Astrocyte (in vitro differentiated cells and primary cell): ENCODE measurements around the gene LRRC57.

Experiments
- EZH2 ChIP-seq: IDR thresholded peaks from 2 replicates; pipeline ENCODE4 v1.6.1; 2012; ENCODE audit warnings: mild to moderate bottlenecking, low read length, inconsistent platforms; ENCODE audit not compliant: insufficient read depth
- TF ChIP-seq, protein P1 (sequence below): IDR thresholded peaks from 2 replicates; pipeline ENCODE4 v1.5.1; 2011; ENCODE audit warnings: low read depth, mild to moderate bottlenecking, inconsistent platforms, low read length, moderate library complexity; ENCODE audit not compliant: insufficient read depth

DNA sequence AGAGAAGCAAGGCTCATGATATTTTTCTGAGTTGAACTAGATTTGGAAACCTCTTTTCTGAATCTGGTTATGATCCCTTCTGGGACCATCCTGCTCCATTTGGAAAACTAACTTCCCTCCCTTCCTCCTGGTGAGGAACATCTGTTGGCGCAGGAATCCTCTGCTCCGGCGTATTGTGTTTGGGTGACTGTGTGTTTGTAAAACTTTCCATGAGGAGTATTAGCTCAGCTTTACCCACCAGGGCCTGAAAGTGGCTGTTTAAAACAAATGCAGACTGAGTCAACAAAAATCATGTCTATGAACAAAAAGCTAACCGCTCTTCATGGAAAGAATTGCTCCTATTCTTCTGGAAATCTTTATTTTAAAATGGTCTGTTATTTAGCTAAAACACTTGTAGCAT is 44.5 kb upstream of the LRRC57 start:
- TF ChIP-seq, protein P1, sequence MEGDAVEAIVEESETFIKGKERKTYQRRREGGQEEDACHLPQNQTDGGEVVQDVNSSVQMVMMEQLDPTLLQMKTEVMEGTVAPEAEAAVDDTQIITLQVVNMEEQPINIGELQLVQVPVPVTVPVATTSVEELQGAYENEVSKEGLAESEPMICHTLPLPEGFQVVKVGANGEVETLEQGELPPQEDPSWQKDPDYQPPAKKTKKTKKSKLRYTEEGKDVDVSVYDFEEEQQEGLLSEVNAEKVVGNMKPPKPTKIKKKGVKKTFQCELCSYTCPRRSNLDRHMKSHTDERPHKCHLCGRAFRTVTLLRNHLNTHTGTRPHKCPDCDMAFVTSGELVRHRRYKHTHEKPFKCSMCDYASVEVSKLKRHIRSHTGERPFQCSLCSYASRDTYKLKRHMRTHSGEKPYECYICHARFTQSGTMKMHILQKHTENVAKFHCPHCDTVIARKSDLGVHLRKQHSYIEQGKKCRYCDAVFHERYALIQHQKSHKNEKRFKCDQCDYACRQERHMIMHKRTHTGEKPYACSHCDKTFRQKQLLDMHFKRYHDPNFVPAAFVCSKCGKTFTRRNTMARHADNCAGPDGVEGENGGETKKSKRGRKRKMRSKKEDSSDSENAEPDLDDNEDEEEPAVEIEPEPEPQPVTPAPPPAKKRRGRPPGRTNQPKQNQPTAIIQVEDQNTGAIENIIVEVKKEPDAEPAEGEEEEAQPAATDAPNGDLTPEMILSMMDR = no peak
- TF ChIP-seq EZH2 = no peak
